Measurements from ENCODE around the gene CAMTA1. TPM values are rescaled to one million over a fixed set of nuclear protein-coding genes. Genes with fewer than 3 reads are reported as not detected.

CAMTA1 gene
- total RNA-seq, 2 donors from 2014 or later: 105 to 113 TPM

- DNase-seq (ENCODE audit: low spot score) (no peak), ATAC-seq (ENCODE audit: insufficient number of reproducible peaks, low FRiP score, low read depth) (no peak)
- no peak for TF ChIP-seq CTCF (IDR thresholded peaks at IDR 0.05)
- no peak overlapping the region for H3K27ac ChIP-seq
- no peaks in the 10 kb centered on the region for H3K4me1 ChIP-seq (ENCODE audit: control insufficient read depth in 1 of 2, low read depth in 2 of 2)
- H3K9me3 ChIP-seq: no peaks in the 10 kb centered on the region
- no peak overlapping the region for H3K4me3 ChIP-seq
- no peaks in the 10 kb centered on the region for H3K36me3 ChIP-seq
- no peaks in the 10 kb centered on the region for H3K27me3 ChIP-seq (replicated peaks; ENCODE audit: insufficient read depth)
These were observed 742.4 kb downstream of the CAMTA1 start for GRCh38 chr1:7527733-7528045.

GRCh38 chr1:7528386-7529198, 743.3 kb downstream of the CAMTA1 start:
- TF ChIP-seq CTCF (IDR thresholded peaks at IDR 0.05): no peak
- H3K4me3 ChIP-seq: no peak overlapping the region
- H3K9me3 ChIP-seq: no peaks in the 10 kb centered on the region
- no peaks in the 10 kb centered on the region for H3K36me3 ChIP-seq
- no peaks in the 10 kb centered on the region for H3K27me3 ChIP-seq (replicated peaks; ENCODE audit: insufficient read depth)
- H3K27ac ChIP-seq: no peak overlapping the region
- peaks cover 0 to 2% of the 10 kb centered on the region in 2 donors for H3K4me1 ChIP-seq (ENCODE audit: control insufficient read depth in 1 of 2, low read depth in 2 of 2)
- ATAC-seq (ENCODE audit: insufficient number of reproducible peaks, low FRiP score, low read depth) (no peak), DNase-seq (ENCODE audit: low spot score) (no peak)

- Histone ChIP-seq H3K9me3 (no peaks in the 10 kb centered on the region), H3K4me1 (ENCODE audit: control insufficient read depth in 1 of 2, low read depth in 2 of 2) (peaks cover 0 to 10% of the 10 kb centered on the region in 2 donors), H3K27me3 (replicated peaks; ENCODE audit: insufficient read depth) (no peaks in the 10 kb centered on the region), H3K4me3 (no peak overlapping the region), H3K36me3 (no peaks in the 10 kb centered on the region), H3K27ac (no peak overlapping the region)
- ATAC-seq (ENCODE audit: insufficient number of reproducible peaks, low FRiP score, low read depth) (no peak), DNase-seq (ENCODE audit: low spot score) (no peak)
- TF ChIP-seq CTCF (IDR thresholded peaks at IDR 0.05): no peak
These were observed 744.7 kb downstream of the CAMTA1 start for GRCh38 chr1:7529917-7530316.

GRCh38 chr1:7531562-7532340, 746.5 kb downstream of the CAMTA1 start:
- TF ChIP-seq CTCF (IDR thresholded peaks at IDR 0.05): no peak
- ATAC-seq (ENCODE audit: insufficient number of reproducible peaks, low FRiP score, low read depth) (no peak), DNase-seq (ENCODE audit: low spot score) (no peak)
- no peaks in the 10 kb centered on the region for H3K27me3 ChIP-seq (replicated peaks; ENCODE audit: insufficient read depth)
- no peak overlapping the region for H3K27ac ChIP-seq
- peaks cover 0 to 10% of the 10 kb centered on the region in 2 donors for H3K4me1 ChIP-seq (ENCODE audit: control insufficient read depth in 1 of 2, low read depth in 2 of 2)
- H3K4me3 ChIP-seq: no peak overlapping the region
- H3K9me3 ChIP-seq: no peaks in the 10 kb centered on the region
- no peaks in the 10 kb centered on the region for H3K36me3 ChIP-seq

DNA sequence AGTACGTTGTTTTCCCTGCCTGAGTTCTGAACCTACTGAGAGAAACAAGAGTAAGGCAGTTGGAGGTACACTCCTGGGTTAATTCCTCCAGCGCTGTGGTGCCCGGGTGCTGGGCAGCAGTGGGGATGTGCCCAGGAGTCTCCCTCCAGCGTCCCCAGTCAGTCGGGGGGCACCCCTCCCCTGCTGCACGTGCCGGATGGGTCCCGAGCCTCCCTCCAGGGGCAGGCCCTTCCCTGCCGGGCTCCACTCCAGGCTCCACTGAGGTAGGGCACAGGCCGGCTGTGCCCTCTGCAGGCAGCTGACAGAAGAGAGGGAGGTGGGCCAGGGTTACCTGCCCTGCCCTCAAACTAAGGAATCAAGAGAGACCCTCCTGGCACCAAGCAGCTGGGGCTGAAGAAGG, 747.8 kb downstream of the CAMTA1 start:
- H3K4me3 ChIP-seq: no peak overlapping the region
- H3K4me1 ChIP-seq (ENCODE audit: control insufficient read depth in 1 of 2, low read depth in 2 of 2): peaks cover 0 to 10% of the 10 kb centered on the region in 2 donors
- H3K36me3 ChIP-seq: no peaks in the 10 kb centered on the region
- ATAC-seq (ENCODE audit: insufficient number of reproducible peaks, low FRiP score, low read depth) (no peak), DNase-seq (ENCODE audit: low spot score) (no peak)
- H3K9me3 ChIP-seq: no peaks in the 10 kb centered on the region
- no peak for TF ChIP-seq CTCF (IDR thresholded peaks at IDR 0.05)
- H3K27ac ChIP-seq: no peak overlapping the region
- H3K27me3 ChIP-seq (replicated peaks; ENCODE audit: insufficient read depth): no peaks in the 10 kb centered on the region
